A549 (cell line): ENCODE measurements around the gene MED12.

Experiments used
- CHD2 ChIP-seq: fragments of 150-350 bp; IDR thresholded peaks from 2 replicates; pipeline ENCODE4 v1.6.1; 2014; ENCODE audit warnings: low read length; ENCODE audit not compliant: partially characterized antibody
- EHF ChIP-seq: fragments of 250-450 bp; sonication (Bioruptor Pico); IDR thresholded peaks from 2 replicates; pipeline ENCODE4 v1.5.0; 2020; ENCODE audit warnings: mild to moderate bottlenecking
- EHMT2 ChIP-seq: fragments of 200-600 bp; sonication (generic); IDR thresholded peaks from 2 replicates; pipeline ENCODE4 v1.6.1; 2016; ENCODE audit warnings: antibody characterized with exemption, low read depth, mild to moderate bottlenecking, moderate library complexity
- EP300 ChIP-seq, 2 experiments: fragments of >200 bp; sonication (Bioruptor Twin); formaldehyde crosslinking; IDR thresholded peaks; 2 replicates in 1 of 2; 3 replicates in 1 of 2; pipeline ENCODE4 v1.6.1; 2016 to 2017
- HDAC2 ChIP-seq: fragments of 200-600 bp; sonication (generic); IDR thresholded peaks from 2 replicates; pipeline ENCODE4 v1.6.1; 2016
- RAD21 ChIP-seq, 2 experiments: fragments of >200 bp in 1 of 2; sonication (Bioruptor Twin) in 1 of 2; formaldehyde crosslinking in 1 of 2; IDR thresholded peaks in 1 of 2; conservative IDR thresholded peaks in 1 of 2; 2 replicates in 1 of 2; 3 replicates in 1 of 2; pipeline ENCODE4 v1.6.1; 2012 to 2018; ENCODE audit warnings: inconsistent platforms in 1 of 2
- TF ChIP-seq, protein P1 (sequence below): fragments of 450-650 bp; IDR thresholded peaks from 2 replicates; pipeline ENCODE4 v1.6.1; 2014; ENCODE audit warnings: antibody characterized with exemption
- TF ChIP-seq, protein P2 (sequence below): fragments of >200 bp; sonication (Bioruptor Twin); formaldehyde crosslinking; IDR thresholded peaks from 3 replicates; pipeline ENCODE4 v1.5.1; 2016
- TF ChIP-seq, protein P3 (sequence below): fragments of 150-350 bp; IDR thresholded peaks from 2 replicates; pipeline ENCODE4 v1.6.1; 2014; ENCODE audit warnings: low read depth, mild to moderate bottlenecking, low read length
- TF ChIP-seq, protein P4 (sequence below): IDR thresholded peaks from 2 replicates; pipeline ENCODE4 v1.6.1; 2012

DNA sequence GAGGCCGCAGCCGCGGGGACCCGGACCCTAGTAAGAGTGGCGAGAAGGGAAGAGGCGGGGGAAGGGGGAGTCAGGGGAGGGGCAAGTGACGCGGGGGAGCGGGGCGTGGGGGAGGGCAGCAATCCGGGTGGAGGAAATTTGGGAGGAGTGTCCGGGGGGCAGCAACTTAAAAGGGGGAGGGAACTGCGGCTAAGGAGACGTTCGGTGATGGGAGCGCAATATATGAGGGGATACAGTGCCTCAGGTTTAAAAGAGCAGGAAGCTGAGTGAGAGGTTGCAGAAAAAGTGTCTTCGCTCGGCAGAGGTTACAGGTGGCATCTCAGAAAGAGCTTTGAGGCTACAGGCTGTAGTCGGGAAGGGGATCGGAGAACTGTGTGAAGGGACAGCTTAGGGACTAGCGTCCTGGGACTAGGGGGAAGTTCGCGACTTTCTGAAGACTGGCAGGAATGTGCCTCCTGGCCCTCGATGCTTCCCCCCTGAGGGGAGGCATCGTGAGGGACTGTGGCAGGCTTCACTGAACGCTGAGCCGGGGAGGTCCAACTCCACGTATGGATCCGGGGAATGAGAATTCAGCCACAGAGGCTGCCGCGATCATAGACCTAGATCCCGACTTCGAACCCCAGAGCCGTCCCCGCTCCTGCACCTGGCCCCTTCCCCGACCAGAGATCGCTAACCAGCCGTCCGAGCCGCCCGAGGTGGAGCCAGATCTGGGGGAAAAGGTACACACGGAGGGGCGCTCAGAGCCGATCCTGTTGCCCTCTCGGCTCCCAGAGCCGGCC is 22.2 kb upstream of the MED12 start:
- TF ChIP-seq EHMT2, result no peak
- TF ChIP-seq, protein P1, sequence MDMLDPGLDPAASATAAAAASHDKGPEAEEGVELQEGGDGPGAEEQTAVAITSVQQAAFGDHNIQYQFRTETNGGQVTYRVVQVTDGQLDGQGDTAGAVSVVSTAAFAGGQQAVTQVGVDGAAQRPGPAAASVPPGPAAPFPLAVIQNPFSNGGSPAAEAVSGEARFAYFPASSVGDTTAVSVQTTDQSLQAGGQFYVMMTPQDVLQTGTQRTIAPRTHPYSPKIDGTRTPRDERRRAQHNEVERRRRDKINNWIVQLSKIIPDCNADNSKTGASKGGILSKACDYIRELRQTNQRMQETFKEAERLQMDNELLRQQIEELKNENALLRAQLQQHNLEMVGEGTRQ, result no peak
- TF ChIP-seq HDAC2, result no peak
- no peak for TF ChIP-seq RAD21 (conservative IDR thresholded peaks at IDR 0.05 in 1 of 2, IDR thresholded peaks at IDR 0.05 in 1 of 2)
- TF ChIP-seq, protein P2, sequence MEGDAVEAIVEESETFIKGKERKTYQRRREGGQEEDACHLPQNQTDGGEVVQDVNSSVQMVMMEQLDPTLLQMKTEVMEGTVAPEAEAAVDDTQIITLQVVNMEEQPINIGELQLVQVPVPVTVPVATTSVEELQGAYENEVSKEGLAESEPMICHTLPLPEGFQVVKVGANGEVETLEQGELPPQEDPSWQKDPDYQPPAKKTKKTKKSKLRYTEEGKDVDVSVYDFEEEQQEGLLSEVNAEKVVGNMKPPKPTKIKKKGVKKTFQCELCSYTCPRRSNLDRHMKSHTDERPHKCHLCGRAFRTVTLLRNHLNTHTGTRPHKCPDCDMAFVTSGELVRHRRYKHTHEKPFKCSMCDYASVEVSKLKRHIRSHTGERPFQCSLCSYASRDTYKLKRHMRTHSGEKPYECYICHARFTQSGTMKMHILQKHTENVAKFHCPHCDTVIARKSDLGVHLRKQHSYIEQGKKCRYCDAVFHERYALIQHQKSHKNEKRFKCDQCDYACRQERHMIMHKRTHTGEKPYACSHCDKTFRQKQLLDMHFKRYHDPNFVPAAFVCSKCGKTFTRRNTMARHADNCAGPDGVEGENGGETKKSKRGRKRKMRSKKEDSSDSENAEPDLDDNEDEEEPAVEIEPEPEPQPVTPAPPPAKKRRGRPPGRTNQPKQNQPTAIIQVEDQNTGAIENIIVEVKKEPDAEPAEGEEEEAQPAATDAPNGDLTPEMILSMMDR, result no peak
- TF ChIP-seq EHF, result no peak
- no peak for TF ChIP-seq EP300 (IDR thresholded peaks at IDR 0.05)
- no peak for TF ChIP-seq CHD2
- TF ChIP-seq, protein P3, sequence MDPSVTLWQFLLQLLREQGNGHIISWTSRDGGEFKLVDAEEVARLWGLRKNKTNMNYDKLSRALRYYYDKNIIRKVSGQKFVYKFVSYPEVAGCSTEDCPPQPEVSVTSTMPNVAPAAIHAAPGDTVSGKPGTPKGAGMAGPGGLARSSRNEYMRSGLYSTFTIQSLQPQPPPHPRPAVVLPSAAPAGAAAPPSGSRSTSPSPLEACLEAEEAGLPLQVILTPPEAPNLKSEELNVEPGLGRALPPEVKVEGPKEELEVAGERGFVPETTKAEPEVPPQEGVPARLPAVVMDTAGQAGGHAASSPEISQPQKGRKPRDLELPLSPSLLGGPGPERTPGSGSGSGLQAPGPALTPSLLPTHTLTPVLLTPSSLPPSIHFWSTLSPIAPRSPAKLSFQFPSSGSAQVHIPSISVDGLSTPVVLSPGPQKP, result no peak
- TF ChIP-seq, protein P4, sequence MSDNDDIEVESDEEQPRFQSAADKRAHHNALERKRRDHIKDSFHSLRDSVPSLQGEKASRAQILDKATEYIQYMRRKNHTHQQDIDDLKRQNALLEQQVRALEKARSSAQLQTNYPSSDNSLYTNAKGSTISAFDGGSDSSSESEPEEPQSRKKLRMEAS, result no peak
